Activated CD8-positive, alpha-beta memory T cell treated with anti-CD3 and anti-CD28 coated beads for 24 hours (primary cell): ENCODE measurements around the gene GPR3.
"Not testable (repeated sequence)": the region's sequence is repeated elsewhere in the genome, so short reads cannot be mapped to it uniquely, and the experiment has no call there.

Experiments used
- DNase-seq: peaks from one replicate; pipeline ENCODE4 v3.0.0-alpha.2; 2020

Gene GPR3

DNA sequence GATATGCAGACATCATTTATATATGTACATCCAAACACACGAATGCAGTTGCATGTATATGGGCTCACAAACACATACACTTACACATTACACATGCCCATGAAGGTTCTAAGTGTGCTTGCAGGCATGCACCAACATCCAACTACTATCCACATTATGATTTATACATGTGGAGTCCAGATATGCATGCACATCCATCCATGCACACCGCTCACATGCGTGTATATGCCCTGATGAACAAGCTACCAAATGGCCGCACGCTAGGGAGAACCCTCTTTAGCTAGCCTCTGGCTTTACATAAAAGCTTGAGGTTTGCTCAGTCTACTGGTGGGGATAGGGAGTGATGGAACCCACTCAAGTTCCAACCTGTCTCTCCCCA, 8.5 kb downstream of the GPR3 start:
- no peak for DNase-seq

DNA sequence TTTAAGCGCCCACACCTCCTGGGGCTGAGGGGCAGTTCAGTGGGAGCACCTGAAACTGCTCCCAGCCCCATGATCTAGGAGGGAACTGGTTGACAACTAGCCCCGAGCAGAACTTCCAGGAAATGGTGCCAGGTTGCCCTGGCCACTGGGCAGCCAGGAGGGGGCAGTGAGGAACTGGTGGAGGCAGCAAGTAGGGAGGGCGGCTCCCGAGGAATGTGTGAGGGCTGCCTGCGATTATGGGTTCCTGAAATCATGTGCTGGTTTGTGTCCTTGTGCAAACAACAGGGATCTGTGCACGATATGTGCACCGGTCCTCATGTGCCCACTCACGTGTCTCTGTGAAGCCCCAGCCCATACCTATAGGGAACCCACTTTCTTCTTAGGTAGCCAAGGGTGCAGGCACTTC, 9.9 kb downstream of the GPR3 start:
- no peak for DNase-seq

DNA sequence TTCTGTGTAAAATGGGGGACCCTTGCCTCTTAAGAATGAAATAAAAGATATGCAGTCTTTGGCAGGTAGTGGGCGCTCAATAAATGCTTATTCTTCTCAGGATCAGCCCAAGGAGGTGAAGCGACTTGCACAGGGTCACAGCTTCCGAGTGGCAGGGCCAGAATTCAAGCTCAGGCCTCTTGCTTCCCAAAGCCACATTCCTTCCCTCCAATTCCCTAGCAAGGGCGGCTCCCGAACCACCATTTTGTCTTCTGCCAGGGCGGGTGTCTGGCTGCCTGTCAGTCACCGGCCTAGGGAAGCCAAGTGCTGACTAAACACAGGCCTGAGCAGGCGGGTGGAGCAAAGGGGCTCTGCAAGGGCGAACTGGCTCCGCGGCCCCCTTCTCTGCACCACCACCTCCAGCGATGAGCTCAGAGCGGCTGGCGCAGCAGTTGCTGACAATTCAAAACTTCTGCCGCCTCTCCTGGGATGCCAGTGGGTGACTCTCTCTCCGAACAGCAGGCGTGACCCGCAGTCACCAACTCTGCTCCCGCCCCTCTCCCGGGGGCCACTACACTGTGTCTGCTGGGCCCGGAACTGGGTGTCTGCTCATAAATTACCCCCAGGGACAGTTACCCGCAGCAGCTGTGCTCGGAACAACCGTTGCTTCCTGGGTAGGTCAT, 10.8 kb downstream of the GPR3 start:
- DNase-seq = peak; percentile 78

- no peak for DNase-seq
These were observed 11.5 kb downstream of the GPR3 start for GRCh38 chr1:27403931-27404330.

DNA sequence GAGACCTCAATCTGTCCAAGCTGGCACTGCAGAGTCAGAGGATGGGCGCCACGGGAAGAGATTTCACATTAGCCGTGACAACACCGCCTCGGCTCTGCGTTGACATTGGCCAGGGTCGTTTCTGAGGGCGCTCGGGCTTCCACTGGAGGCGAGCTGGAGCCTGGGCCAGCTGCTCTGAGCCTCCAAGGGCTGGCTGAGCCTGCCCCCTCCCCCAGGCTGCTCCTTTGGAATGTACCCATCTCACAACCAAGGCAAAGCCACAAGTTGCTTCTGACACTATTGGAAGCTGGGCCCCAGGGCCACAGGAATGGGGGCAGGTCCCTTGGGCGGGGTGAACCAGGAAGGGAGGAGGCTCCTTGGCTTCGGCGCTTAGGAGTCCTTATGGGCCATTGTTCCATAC, 12.7 kb downstream of the GPR3 start:
- DNase-seq = no peak

DNA sequence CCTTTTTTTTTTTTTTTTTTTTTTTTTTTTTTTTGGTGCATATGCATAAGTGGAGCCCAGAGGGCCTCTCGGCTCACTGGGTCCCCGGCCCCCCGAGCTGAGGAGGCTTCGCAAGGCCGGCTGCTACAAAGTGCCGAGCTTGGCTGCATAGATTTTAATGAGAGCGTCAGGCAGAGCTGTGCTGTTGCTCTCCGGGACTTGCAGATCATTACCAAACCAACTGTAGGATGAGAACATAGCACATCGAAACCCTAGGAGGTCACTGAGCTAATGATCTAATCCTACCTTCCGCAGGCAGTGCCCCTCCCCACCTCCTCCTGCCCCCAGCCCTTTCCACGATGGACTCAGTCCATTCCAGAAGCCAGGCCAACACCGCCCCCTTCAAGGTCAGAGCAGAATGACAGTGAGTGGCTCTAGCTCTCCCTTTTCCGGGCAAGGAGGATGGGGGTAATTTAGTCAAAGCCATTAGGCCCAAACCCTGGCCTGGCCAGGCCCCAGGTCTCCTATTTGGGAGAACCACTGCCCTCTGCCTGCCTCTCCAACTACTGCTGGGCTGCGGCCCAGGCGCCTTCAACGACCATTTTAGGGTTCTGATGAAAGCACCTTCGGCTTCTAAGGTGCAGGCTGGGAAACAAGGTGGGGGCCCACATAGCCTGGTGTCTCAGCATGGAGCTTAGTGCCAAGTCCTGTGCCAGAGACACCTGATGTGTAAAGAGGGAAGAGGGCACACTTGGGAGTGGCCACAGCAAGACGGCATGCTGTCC, 13.4 kb downstream of the GPR3 start:
- not testable (repeated sequence) for DNase-seq

DNA sequence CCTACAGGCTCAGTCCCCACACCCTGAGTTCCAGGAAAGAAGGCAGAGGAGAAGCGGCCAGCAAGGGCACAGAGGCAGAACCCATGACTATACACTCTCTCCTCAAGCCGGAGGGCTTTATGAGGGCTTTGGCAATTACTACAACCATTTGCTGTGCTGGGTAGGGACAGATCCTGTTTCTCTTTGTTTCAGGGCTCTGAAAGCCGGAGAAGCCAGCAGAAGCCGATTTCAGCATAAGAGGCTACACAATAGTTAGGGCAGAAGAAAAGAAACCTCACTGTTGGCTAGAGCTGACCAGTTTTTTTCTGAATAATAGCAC, 13.9 kb downstream of the GPR3 start:
- DNase-seq = no peak

GRCh38 chr1:27406791-27407190, 14.4 kb downstream of the GPR3 start:
- not testable (repeated sequence) for DNase-seq

- no peak for DNase-seq
These were observed 15.7 kb downstream of the GPR3 start for GRCh38 chr1:27408151-27408550.

- no peak for DNase-seq
These were observed 17.2 kb downstream of the GPR3 start for GRCh38 chr1:27409669-27410068.

GRCh38 chr1:27410709-27411108, 18.3 kb downstream of the GPR3 start:
- no peak for DNase-seq

GRCh38 chr1:27412502-27412901, 20.1 kb downstream of the GPR3 start:
- DNase-seq = no peak

DNA sequence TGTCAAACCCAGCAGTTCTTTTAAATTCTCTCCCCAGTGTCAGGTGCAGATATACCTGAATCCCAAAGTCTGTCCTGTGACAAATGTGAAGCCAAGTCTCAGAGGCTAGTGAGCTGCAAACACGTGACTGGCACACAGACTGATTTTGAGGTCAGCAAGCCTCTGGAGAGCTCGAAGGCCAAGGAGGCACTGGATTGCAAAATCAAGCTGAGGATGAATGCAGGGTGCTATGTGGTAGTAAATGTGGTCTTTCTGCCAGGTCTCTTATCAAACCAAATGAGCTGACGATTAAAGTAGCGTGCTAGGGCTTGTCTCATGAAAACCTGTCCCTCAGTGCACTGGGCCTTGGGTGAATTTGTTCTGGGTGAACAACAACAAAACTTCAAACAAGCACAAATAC, 20.6 kb downstream of the GPR3 start:
- no peak for DNase-seq

DNA sequence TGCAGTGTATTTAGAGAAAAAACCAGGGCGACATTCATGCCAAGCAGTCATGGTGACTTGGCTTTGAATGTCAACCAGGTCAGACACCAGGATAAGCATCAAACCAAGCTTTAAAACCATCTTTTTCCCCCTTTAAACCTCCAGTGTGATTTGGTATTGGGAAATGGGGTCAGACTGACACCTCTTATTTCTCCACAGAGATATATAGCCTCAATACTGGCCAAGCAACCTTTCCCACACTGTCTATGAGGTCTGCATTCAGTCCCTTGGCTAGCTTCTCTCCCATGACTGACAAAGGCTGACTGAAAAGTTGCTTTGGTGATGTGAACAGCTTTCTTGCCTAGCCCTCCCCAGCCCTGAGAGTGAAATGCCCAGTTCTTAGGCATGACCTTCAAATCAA, 21.7 kb downstream of the GPR3 start:
- no peak for DNase-seq

- DNase-seq = no peak
These were observed 24.1 kb downstream of the GPR3 start for GRCh38 chr1:27416387-27417111.

GRCh38 chr1:27417713-27418112, 25.3 kb downstream of the GPR3 start:
- DNase-seq = no peak

- no peak for DNase-seq
These were observed 26.1 kb downstream of the GPR3 start for GRCh38 chr1:27418326-27419185.

- no peak for DNase-seq
These were observed 31.3 kb downstream of the GPR3 start for GRCh38 chr1:27423709-27424108.

GRCh38 chr1:27427329-27427728, 34.9 kb downstream of the GPR3 start:
- DNase-seq = no peak

DNA sequence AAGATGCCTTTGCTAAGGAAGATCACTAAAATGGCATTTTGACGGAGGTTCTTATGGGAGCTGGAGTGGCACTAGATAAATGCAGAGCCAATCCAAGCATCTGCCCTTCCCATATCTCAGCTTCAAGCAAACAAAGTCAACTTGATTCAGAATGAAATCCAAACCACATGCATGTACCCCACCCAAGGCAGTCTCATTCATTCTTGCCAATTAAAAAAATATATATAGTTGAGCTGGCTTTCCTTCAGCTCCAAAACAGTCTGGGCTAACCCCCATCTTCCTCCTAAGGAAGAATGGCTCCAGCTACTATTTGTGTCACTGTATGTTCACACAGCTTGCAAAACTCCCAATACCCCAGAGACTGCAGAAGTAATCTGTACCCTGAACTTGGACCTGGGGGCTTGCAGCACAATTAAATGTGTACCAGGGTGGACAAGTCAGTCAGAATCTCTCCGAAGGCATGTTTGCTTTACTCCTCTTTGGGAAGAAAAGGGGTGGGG, 35.4 kb downstream of the GPR3 start:
- DNase-seq = no peak

- DNase-seq = no peak
These were observed 36.0 kb downstream of the GPR3 start for GRCh38 chr1:27428316-27429028.

DNA sequence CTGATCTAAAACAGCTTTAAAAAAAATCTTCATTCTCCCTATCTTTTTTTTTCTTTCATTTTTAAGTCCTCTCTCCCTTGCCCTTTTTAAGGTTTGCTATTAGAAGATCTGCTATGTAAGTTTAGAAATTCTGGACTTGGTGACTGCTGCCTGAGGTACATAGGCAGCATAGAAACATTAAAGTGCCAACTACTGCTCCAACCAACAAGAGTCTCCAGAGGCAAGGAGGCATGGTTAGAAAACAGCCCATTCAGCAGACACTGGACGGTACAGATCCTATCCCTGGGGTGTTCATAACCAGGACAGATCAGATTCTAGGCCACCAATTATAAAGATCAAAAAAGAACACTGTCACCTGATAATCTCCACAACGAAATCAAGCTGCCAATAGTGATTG, 36.6 kb downstream of the GPR3 start:
- DNase-seq = no peak
